ENCODE measurements around the gene NCBP2L. TPM values are rescaled to one million over a fixed set of nuclear protein-coding genes. Genes with fewer than 3 reads are reported as not detected.

The NCBP2L gene
- not detected for total RNA-seq

DNA sequence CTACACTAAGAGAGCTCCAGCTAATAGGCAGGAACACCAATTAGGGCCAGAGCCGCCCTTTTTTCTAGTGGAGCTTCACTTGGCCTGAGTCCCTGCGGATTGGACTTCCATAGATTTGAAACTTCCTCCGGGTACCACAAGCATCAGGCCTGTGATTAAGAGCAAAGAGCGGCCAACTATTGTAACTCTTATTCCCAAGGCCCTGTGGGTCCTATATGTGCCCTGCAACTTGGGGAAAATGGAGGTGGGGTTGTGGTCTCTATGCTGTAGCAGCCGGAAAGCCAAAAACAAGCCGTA, at the start of gene NCBP2L:
NCBP2L (plus strand) TSS at position 198 of the 297 bp plus-strand sequence. CDS start 16,488 bp downstream, outside the sequence.
- Histone ChIP-seq H3K4me3 (peak within 1 kb of the TSS; percentile 62 to 76 (median 66)), H3K36me3 (no peaks in the 10 kb centered on the region), H3K9me3 (no peaks in the 10 kb centered on the region), H3K27me3 (peaks cover 0 to 4% (median 0%) of the 10 kb centered on the region in 4 donors), H3K4me1 (peaks cover 4 to 41% (median 33%) of the 10 kb centered on the region in 4 donors), H3K27ac (replicated peaks in 1 of 4) (peak within 1 kb of the TSS; percentile 84 to 92 (median 88))
- intact Hi-C loops (cut with DNase I): loop anchor here (10.0 kb wide), 1 partner anchor 1293 kb away; no protein-coding TSS in a partner anchor
- no peak for DNase-seq (ENCODE audit: extremely low spot score)
- TF ChIP-seq POLR2AphosphoS5 (IDR thresholded peaks at IDR 0.05) (no peak), POLR2A (IDR thresholded peaks at IDR 0.05; ENCODE audit: low read depth) (no peak), EP300 (IDR thresholded peaks at IDR 0.05) (no peak)
- TF ChIP-seq, protein P1, sequence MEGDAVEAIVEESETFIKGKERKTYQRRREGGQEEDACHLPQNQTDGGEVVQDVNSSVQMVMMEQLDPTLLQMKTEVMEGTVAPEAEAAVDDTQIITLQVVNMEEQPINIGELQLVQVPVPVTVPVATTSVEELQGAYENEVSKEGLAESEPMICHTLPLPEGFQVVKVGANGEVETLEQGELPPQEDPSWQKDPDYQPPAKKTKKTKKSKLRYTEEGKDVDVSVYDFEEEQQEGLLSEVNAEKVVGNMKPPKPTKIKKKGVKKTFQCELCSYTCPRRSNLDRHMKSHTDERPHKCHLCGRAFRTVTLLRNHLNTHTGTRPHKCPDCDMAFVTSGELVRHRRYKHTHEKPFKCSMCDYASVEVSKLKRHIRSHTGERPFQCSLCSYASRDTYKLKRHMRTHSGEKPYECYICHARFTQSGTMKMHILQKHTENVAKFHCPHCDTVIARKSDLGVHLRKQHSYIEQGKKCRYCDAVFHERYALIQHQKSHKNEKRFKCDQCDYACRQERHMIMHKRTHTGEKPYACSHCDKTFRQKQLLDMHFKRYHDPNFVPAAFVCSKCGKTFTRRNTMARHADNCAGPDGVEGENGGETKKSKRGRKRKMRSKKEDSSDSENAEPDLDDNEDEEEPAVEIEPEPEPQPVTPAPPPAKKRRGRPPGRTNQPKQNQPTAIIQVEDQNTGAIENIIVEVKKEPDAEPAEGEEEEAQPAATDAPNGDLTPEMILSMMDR (IDR thresholded peaks at IDR 0.05): no peak
- 95% methylated on average over 4 of the region's 6 CpGs for WGBS

DNA sequence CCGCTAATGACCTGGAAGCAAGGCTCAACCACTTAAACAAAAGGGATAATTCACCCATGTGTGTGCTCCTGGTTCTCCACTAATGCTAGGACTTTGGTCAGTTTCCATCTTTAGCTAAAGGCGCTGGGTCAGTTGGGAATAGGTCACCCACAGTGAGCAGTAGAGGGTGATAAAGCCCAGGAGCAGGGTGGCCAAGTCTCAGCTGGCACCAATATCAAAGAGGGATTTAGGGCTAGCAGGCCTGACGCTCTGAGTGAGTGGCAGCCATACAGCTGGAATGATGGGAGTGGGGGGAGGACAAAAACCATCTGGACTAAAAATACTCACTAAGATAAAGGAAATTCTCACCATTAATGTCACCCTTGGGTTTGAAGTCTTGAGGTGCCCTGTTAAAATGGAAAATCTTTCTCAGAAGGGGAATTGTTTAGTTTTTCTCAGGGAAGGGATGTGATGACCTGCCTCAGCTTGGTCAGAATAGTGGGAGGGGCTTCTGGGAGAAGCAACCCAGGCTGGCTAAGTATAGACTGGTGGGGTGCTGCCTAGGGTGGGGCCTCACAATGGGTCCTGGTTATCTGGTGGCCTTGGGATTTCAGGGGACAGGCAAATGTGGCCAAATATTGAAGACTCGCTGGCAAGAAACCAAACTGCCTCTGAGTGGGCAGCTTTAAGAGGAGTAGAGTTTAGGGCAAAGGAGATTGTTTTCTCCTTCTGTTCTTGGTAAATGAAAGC, 49.0 kb upstream of the NCBP2L start:
- TF ChIP-seq, protein P1 (IDR thresholded peaks at IDR 0.05): no peak
- TF ChIP-seq POLR2A (IDR thresholded peaks at IDR 0.05; ENCODE audit: low read depth): no peak
- TF ChIP-seq POLR2AphosphoS5 (IDR thresholded peaks at IDR 0.05): no peak
- TF ChIP-seq EP300 (IDR thresholded peaks at IDR 0.05): no peak
- Histone ChIP-seq H3K4me3 (no peak overlapping the region), H3K4me1 (peaks cover 61 to 100% (median 96%) of the 10 kb centered on the region in 4 donors), H3K27me3 (no peaks in the 10 kb centered on the region), H3K27ac (replicated peaks in 1 of 4) (peak overlapping the region; percentile 81 to 82 (median 82)), H3K36me3 (no peaks in the 10 kb centered on the region), H3K9me3 (no peaks in the 10 kb centered on the region)
- no peak for DNase-seq (ENCODE audit: extremely low spot score)
- 83% methylated on average over 4 of the region's 4 CpGs for WGBS
- intact Hi-C loops (cut with DNase I): no loop called here

DNA sequence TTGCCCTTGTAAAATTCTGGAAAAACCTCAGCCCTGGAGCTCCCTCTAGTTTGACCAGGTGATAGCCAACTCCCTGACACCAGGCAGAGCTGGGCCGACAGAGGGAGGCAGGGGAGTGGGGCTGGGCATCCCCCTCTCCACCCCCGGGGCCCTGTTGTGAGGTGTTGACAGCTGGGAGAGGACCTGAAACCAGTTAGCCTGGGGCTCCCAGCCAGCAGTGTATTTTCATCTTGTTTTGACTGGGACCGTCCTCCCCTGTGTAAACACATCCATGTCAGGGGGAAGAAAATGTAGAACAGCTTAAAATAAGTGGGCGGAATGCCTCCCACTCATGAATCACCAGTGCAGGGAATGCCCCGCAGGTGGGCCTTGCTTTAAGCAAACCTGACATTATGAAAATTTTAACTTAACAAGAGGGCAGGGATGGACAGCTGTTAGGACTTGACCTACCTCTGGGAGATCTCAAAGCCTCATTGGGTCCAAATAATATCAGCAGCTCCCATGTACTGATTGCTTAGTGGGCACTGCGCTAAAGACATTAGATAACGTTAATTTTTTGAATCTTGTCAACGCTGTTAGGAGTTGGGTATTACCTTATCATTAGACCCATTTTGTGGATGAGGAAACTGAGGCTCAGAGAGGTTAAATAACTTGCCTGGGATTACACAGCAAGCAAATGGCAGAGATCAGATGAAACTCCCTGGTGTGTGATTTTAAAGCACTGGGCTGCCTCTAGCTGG, 47.8 kb upstream of the NCBP2L start:
- H3K27me3 ChIP-seq: no peaks in the 10 kb centered on the region
- intact Hi-C loops (cut with DNase I): no loop called here
- peak overlapping the region; percentile 81 to 82 (median 82) for H3K27ac ChIP-seq (replicated peaks in 1 of 4)
- TF ChIP-seq, protein P1 (IDR thresholded peaks at IDR 0.05): no peak
- TF ChIP-seq POLR2AphosphoS5 (IDR thresholded peaks at IDR 0.05) (peak; percentile 22 to 38), EP300 (IDR thresholded peaks at IDR 0.05) (no peak)
- H3K4me1 ChIP-seq: peaks cover 69 to 100% (median 95%) of the 10 kb centered on the region in 4 donors
- WGBS: 65% methylated on average over 8 of the region's 8 CpGs
- H3K36me3 ChIP-seq: no peaks in the 10 kb centered on the region
- H3K9me3 ChIP-seq: no peaks in the 10 kb centered on the region
- DNase-seq (ENCODE audit: extremely low spot score): no peak
- H3K4me3 ChIP-seq: no peak overlapping the region

DNA sequence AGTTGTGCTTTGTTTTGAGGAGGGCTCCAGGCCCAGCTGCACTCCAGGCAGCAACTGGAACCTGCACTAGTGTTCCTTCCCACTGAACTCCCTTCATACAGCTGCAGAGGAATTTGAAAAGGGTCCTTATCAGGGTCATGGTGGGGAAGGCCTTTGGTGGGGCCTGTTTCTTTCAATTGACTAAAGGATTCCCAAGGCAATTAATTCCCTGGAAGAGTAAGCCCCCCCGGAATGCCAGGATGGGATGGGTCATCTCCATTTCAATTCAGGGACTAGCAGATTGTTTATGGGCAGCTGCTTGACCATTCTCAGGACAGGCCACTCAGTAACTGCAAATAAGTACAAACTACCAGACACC, 47.3 kb upstream of the NCBP2L start:
- no peak for DNase-seq (ENCODE audit: extremely low spot score)
- H3K4me1 ChIP-seq: peaks cover 69 to 100% (median 92%) of the 10 kb centered on the region in 4 donors
- WGBS: no CpG with 5 or more reads among the region's 1 CpG

More for the DNA sequence above, 47.3 kb upstream of the NCBP2L start:
- no peaks in the 10 kb centered on the region for H3K9me3 ChIP-seq
- H3K27me3 ChIP-seq: no peaks in the 10 kb centered on the region
- H3K36me3 ChIP-seq: no peaks in the 10 kb centered on the region
- peak overlapping the region; percentile 81 to 82 (median 82) for H3K27ac ChIP-seq (replicated peaks in 1 of 4)
- intact Hi-C loops (cut with DNase I): no loop called here
- H3K4me3 ChIP-seq: no peak overlapping the region
- TF ChIP-seq, protein P1 (IDR thresholded peaks at IDR 0.05): no peak
- TF ChIP-seq POLR2AphosphoS5 (IDR thresholded peaks at IDR 0.05): no peak

All from esophagus muscularis mucosa (tissue), 4 donors.